Cerebellar nuclear complex (tissue), 1 donor: ENCODE results near the gene DYNC1H1.

ENCODE experiments used
- DNase-seq, 2 experiments: peaks; one replicate each; lab custom pipeline; 2025; lab: John Stamatoyannopoulos, UW

DYNC1H1 gene

GRCh38 chr14:101997429-101998336 is 33.3 kb downstream of the DYNC1H1 start:
- DNase-seq: no peak

DNA sequence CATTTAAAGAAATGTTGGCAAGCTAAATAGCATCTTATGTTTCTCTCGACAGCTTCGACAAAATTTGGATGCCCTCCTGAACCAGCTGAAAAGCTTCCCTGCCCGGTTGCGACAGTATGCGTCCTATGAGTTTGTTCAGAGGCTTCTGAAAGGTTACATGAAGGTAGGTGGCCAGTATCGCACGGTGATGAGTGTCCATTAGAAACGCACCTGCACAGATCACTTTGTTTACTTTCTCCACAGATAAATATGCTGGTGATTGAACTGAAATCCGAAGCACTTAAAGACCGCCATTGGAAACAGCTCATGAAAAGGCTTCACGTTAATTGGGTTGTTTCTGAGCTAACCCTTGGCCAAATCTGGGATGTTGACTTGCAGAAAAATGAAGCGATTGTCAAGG is 36.5 kb downstream of the DYNC1H1 start:
- DNase-seq: no peak

GRCh38 chr14:102005336-102005735 is 41.0 kb downstream of the DYNC1H1 start:
- no peak for DNase-seq

- peak in 1 of 2 experiments; percentile 9 for DNase-seq
These were observed 43.6 kb downstream of the DYNC1H1 start for GRCh38 chr14:102007916-102008418.

DNA sequence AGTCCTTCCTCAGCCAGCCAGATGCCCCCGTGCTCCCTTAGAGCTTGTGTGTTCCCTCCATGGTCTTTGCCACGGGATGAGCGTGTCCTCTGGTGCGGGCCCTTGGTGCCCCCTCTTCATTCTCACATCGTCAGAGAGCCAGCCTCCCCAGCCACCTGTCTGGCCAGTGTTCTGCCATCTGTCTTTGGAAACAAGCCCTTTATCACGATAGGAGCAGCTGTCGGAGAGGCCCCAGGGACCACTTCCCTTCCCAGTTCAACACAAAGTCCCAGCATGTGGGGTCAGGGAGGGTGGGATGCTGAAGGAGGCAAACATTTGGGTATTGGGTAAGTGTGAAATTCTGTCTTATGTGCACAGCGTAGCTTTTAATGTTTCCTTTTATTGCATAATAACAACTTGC is 44.5 kb downstream of the DYNC1H1 start:
- no peak for DNase-seq

DNA sequence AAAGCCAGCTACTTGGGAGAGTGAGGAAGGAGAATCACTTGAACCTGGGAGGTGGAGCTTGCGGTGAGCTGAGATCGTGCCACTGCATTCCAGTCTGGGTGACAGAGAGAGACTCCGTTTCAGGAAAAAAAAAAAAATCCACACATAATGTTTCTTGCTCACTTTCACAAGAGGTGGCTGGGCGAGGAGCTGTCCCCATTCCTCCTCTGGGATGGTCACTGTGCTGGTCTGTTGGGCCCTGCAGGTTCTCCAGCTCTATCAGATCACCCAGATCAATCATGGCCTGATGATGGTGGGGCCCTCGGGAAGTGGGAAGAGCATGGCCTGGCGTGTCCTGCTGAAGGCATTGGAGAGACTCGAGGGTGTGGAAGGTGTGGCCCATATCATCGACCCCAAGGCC is 47.3 kb downstream of the DYNC1H1 start:
- no peak for DNase-seq

- DNase-seq: no peak
These were observed 48.0 kb downstream of the DYNC1H1 start for GRCh38 chr14:102012336-102012735.

DNA sequence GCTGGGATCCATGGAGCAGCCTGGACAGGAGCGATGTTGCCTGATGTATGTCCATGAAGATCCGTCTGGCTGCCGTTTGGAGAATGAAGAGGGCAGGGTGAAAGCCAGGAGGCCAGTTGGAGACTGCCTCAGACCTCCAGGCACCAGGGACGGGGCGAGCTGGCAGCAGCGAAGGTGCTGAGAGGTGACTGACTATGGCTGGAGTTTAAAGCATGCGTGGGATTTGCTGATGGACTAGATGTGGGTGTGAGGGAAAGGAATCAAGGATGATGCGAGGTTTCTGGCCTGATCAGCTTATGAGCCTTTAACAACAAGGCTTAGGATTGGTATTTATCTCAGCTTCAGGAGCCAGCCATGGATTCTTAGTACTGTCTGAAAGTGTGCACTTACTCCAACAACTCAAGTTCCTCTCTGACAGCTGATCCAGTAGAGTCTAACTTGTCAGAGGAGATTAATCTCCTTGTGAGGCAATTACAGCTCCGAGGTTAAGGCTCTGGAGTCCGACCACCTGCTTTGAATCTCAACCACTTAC is 49.4 kb downstream of the DYNC1H1 start:
- DNase-seq: no peak

- no peak for DNase-seq
These were observed 50.8 kb downstream of the DYNC1H1 start for GRCh38 chr14:102015045-102015685.

DNA sequence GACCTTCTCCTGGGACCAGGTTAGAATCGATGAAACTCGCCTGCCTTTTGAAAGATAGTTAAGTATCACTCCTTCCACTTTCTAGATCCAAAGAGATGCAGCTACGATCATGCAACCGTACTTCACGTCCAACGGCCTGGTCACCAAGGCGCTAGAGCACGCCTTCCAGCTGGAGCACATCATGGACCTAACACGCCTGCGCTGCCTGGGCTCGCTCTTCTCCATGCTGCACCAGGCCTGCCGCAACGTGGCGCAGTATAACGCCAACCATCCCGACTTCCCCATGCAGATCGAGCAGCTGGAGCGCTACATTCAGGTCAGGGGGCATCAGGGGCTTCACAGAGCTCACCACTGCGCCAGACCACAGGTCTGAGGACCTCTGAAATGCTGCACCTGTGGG is 51.4 kb downstream of the DYNC1H1 start:
- no peak for DNase-seq

- DNase-seq: no peak
These were observed 52.2 kb downstream of the DYNC1H1 start for GRCh38 chr14:102016420-102017090.

- no peak for DNase-seq
These were observed 53.9 kb downstream of the DYNC1H1 start for GRCh38 chr14:102018251-102018650.

DNA sequence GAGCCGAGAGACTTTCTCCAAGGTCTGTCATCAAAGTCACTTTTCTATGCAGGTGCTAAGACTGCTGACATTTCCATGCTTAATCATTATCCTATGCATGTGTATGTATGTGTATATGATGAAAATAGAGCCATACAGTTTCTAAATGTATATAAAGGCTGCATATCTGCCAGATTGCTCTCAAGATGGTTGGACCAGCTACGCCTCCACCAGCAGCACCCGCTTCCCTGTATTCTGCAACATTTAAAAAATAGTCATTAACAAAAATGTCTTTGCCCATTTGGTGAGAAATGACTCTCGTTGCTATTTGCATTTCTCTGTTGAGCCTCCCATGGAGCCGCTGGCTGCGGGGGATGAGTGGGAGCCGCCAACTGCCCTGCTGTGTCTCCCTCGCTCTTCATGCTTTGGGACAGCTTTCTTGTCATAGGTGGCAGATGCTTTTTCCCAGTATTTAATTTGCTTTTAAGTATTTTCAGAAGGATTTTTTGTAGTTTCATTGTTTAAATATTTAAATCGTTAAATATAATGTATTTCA is 54.7 kb downstream of the DYNC1H1 start:
- DNase-seq: no peak

DNA sequence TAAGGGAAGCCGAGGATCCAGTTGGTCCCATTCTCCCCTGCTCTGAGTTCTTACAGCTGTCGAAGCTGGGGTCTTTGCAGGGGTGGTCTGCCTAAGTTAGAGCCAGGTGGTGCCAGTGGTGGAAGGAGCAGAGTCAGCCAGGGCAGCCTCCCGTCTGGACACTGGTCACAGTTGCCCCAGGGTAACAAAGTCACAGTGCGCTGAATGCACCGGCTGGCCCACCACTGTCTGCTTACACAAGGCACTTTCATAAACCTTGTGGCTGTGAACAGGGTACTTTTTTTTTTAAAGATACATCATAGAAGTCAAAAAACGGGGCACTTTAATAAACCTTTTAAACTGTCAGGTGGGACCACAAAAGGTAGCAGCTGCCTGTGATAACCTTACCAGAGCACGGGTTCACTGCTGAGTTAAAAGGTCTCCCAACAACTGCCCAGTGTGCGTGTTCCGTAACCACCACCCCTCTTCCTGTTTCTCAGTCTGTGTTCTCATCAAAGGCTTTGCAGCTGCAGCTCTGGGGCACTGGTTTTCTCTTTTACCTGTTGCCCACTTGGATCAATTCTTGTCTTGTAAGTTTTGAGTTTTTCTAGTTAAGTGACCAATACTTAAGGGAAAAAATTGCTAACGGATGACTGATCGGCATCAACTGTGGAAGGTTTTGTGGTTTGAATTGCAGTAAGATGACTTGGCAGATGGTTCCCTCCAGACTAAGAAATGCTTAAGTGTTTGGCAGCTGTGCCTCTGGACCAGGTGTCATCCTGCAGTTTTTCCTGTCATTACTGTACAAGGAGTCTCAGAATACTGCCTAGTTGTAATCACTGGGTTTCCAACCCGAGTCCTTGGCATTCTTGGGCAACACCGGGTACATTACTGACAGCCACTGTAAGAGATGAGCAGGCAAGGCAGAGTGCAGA is 55.9 kb downstream of the DYNC1H1 start:
- no peak for DNase-seq

DNA sequence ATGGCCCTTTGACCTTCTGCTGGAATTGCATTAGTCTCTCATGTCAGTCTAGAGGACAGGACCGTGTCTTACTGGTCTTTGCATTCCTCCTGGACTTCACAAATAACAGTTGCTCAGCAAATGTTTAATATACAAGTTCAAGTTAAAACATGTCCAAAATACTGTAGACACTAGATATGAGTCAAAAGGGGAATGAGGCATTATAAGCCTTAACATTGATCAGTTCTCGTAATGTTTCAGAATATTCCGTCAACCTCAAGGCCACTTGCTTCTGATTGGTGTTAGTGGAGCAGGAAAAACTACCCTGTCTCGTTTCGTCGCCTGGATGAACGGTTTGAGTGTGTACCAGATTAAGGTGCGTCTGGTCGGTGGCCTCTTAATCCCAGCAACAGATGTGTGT is 62.6 kb downstream of the DYNC1H1 start:
- DNase-seq: no peak

DNA sequence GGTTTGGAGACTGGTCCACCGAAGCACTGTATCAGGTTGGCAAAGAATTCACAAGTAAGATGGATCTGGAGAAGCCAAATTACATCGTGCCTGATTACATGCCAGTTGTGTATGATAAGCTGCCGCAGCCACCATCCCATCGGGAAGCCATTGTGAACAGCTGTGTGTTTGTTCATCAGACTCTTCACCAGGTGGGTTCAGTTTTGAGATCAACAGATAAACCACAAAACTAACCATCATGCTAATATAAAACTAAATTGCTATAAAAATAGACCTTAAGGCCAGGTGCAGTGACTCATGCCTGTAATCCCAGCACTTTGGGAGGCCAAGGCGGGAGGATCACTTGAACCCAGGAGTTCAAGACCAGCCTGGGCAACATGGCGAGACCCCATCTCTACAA is 63.6 kb downstream of the DYNC1H1 start:
- DNase-seq: no peak

- DNase-seq: no peak
These were observed 64.4 kb downstream of the DYNC1H1 start for GRCh38 chr14:102028733-102029132.

DNA sequence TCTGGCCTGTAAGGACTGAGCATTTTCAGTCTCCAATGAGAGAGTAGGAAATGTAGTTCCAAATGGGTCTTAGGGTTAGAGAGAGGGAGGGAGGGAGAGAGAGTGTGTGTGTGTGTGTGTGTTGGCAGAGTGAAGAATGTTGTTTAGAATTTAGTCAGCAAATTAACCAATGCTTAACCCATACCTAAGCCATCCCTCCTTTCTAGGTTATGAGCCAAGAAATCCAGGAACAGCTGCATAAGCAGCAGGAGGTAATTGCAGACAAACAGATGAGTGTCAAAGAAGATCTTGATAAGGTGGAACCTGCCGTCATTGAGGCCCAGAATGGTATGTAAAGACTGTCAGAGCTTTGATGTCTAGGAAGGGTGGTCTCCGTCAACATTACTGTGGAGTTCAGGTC is 65.6 kb downstream of the DYNC1H1 start:
- no peak for DNase-seq

DNA sequence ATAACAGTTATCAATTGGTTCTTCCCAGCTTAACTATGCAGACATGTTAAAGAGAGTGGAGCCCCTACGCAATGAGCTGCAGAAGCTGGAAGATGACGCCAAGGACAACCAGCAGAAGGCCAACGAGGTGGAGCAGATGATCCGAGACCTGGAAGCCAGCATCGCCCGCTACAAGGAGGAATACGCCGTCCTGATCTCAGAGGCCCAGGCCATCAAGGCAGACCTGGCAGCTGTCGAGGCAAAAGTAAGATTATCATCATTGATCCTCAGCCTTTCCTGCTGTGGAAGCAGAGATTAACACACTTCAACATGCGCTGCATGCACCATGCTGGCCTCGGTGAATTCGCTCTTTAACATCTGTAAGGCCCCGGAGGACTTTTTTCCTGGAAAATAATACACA is 68.9 kb downstream of the DYNC1H1 start:
- no peak for DNase-seq

DNA sequence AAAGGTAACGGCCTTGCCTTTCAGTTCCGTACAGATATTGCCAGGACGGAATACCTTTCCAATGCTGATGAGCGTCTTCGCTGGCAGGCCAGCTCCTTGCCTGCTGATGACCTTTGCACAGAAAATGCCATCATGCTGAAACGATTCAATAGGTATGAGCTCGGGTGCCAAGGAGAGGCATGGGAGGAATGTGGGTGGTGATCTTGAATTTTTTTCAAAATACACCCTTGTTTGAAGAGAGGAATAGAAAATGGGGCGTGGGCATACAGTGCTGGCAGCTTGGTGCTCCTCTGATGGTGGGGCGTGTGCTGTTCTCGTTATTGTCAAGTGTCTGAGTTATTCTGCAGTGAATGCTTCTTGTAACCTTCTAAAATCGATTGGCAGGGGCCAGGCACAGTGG is 69.9 kb downstream of the DYNC1H1 start:
- no peak for DNase-seq

GRCh38 chr14:102035914-102036313 is 71.5 kb downstream of the DYNC1H1 start:
- no peak for DNase-seq
